Prostate gland (tissue), 2 donors: ENCODE results near the gene ZNFX1. TPM values are rescaled to one million over a fixed set of nuclear protein-coding genes. Genes with fewer than 3 reads are reported as not detected.
"Not testable (repeated sequence)": the region's sequence is repeated elsewhere in the genome, so short reads cannot be mapped to it uniquely, and the experiment has no call there.

Experiments used
- DNase-seq: peaks from one replicate; pipeline ENCODE4 v3.0.0-alpha.2; 2019; ENCODE audit warnings: low spot score
- H3K27ac ChIP-seq, 2 donors: fragments of 200-600 bp; sonication (generic); 2 replicates each; pipeline ENCODE4 v1.5.1; 2017 to 2019
- H3K27me3 ChIP-seq: fragments of 200-600 bp; sonication (generic); replicated peaks from 2 replicates; pipeline ENCODE4 v1.5.1; 2019; ENCODE audit not compliant: insufficient read depth
- H3K36me3 ChIP-seq, 2 donors: fragments of 200-600 bp; sonication (generic); 1 replicate in 1 of 2; 2 replicates in 1 of 2; pipeline versions ENCODE4 v1.5.1 to v1.8.1; 2017 to 2019
- H3K4me1 ChIP-seq: fragments of 200-600 bp; sonication (generic); replicated peaks from 2 replicates; pipeline ENCODE4 v1.5.1; 2019
- H3K4me3 ChIP-seq, 2 donors: fragments of 200-600 bp; sonication (generic); 2 replicates each; pipeline ENCODE4 v1.5.1; 2017 to 2019
- H3K9me3 ChIP-seq: fragments of 200-600 bp; sonication (generic); 2 replicates; pipeline ENCODE4 v1.5.1; 2017
- POLR2A ChIP-seq: fragments of 450-650 bp; IDR thresholded peaks from one replicate; pipeline ENCODE4 v1.6.1; 2016; ENCODE audit warnings: antibody characterized with exemption, mild to moderate bottlenecking
- POLR2AphosphoS5 ChIP-seq: sonication (generic); formaldehyde crosslinking; IDR thresholded peaks from one replicate; pipeline ENCODE4 v1.6.1; 2017; ENCODE audit warnings: antibody characterized with exemption
- WGBS: methylation state at CpG from one replicate; pipeline ENCODE4 v1.1.5; 2018; 5-methylcytosine and 5-hydroxymethylcytosine counted together
- intact Hi-C: fragments of 100-400 bp; cut with DNase I; formaldehyde crosslinking; loops from one replicate; pipeline ENCODE4 v1.14.2; 2022
- small RNA-seq, 2 donors: library from RNA; depleted of rRNA; stranded (forward); fragments of <200 nt; gene quantifications; one replicate each; pipeline ENCODE3, GENCODE V24; 2016
- total RNA-seq, 2 donors: library from RNA; depleted of rRNA; stranded (reverse); fragments of >200 nt; gene quantifications; one replicate each; pipeline ENCODE4 v1.1.0, GENCODE V29; 2016
- TF ChIP-seq, protein P1 (sequence below), 4 experiments: fragments of 200-600 bp in 2 of 4; fragments of 450-650 bp in 2 of 4; sonication (generic) in 2 of 4; IDR thresholded peaks; 1 replicate in 3 of 4; 2 replicates in 1 of 4; pipeline ENCODE4 v1.5.1; 2016 to 2019; ENCODE audit warnings: antibody characterized with exemption in 4 of 4, mild to moderate bottlenecking in 2 of 4, moderate library complexity in 2 of 4

Gene ZNFX1
- total RNA-seq, 2 donors from 2014 or later = 25.6 to 32.7 TPM

DNA sequence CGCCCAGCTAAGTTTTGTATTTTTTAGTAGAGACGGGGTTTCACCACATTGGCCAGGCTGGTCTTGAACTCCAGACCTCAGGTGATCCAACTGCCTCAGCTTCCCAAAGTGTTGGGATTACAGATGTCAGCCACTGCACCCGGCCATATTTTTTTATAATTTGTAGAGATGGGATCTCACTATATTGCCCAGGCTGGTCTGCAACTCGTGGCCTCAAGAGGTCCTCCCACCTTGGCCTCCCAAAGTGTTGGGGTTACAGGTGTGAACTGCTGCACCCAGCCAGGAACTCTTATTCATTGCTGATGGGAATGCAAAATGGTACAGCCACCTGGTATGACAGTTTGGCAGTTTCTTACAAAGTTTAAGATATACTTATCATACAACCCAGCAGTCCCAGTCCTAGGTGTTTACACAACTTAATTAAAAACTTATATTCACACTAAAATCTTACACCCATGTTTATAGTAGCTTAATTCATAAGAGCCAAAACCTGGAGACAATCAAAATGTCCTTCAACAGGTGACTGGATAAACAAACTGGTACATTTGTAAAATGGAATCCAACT lies 78.0 kb downstream of the ZNFX1 start:
- Histone ChIP-seq H3K9me3 (no peaks in the 10 kb centered on the region), H3K27me3 (no peaks in the 10 kb centered on the region), H3K4me3 (no peak overlapping the region), H3K27ac (no peak overlapping the region), H3K36me3 (no peaks in the 10 kb centered on the region), H3K4me1 (no peaks in the 10 kb centered on the region)
- TF ChIP-seq POLR2A (no peak), POLR2AphosphoS5 (no peak)
- TF ChIP-seq, protein P1, sequence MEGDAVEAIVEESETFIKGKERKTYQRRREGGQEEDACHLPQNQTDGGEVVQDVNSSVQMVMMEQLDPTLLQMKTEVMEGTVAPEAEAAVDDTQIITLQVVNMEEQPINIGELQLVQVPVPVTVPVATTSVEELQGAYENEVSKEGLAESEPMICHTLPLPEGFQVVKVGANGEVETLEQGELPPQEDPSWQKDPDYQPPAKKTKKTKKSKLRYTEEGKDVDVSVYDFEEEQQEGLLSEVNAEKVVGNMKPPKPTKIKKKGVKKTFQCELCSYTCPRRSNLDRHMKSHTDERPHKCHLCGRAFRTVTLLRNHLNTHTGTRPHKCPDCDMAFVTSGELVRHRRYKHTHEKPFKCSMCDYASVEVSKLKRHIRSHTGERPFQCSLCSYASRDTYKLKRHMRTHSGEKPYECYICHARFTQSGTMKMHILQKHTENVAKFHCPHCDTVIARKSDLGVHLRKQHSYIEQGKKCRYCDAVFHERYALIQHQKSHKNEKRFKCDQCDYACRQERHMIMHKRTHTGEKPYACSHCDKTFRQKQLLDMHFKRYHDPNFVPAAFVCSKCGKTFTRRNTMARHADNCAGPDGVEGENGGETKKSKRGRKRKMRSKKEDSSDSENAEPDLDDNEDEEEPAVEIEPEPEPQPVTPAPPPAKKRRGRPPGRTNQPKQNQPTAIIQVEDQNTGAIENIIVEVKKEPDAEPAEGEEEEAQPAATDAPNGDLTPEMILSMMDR (IDR thresholded peaks at IDR 0.05) = no peak
- DNase-seq = no peak
- WGBS = 89% methylated on average over 4 of the region's 4 CpGs
- intact Hi-C loops = no loop called here

GRCh38 chr20:49192944-49193518 lies 84.8 kb downstream of the ZNFX1 start:
- 82% methylated on average over 11 of the region's 11 CpGs for WGBS
- intact Hi-C loops, DNase-seq: not testable (repeated sequence)

More at GRCh38 chr20:49192944-49193518, 84.8 kb downstream of the ZNFX1 start:
- not testable (repeated sequence) for H3K4me1 ChIP-seq, H3K9me3 ChIP-seq, H3K27me3 ChIP-seq, H3K4me3 ChIP-seq, H3K27ac ChIP-seq, H3K36me3 ChIP-seq

Small RNAs within 50 kb of the gene (small RNA-seq; reads per million reads assigned to genes)
- 2,198 to 2,360 reads per million in 2 donors for gene SNORD12B
- gene SNORD12C = 2,593 to 2,919 reads per million in 2 donors

Other genes with a start within 250 kb of the ZNFX1 start
- gene CSE1L, start 231.7 kb downstream of the ZNFX1 start, total RNA-seq = 10 to 100 TPM; 38.8 to 64.0 TPM
- 10 to 100 TPM; 73.2 to 94.7 TPM for gene STAU1, start 89.7 kb downstream of the ZNFX1 start, total RNA-seq
- gene DDX27, start 58.6 kb downstream of the ZNFX1 start, total RNA-seq = 10 to 100 TPM; 32.9 to 35.0 TPM
- 10 to 100 TPM in 1 of 2 donors, 1 to 10 TPM in 1; 2.8 to 16.1 TPM for gene KCNB1, start 204.6 kb upstream of the ZNFX1 start, total RNA-seq